Measurements from ENCODE around the gene PSMC3. TPM values are rescaled to one million over a fixed set of nuclear protein-coding genes. Genes with fewer than 3 reads are reported as not detected.

The PSMC3 gene
- polyA plus RNA-seq, 3 donors, result 44.1 to 97.4 (median 89.5) TPM

- no peaks in the 10 kb centered on the region for H3K9me3 Mint-ChIP-seq
- Histone ChIP-seq H3K4me2 (replicated peaks; ENCODE audit: extremely low read depth, low read length, poor library complexity, severe bottlenecking) (no peak overlapping the region), H3K4me3 (replicated peaks in 1 of 3; ENCODE audit: low read depth in 2 of 3, low read length in 3 of 3) (no peak overlapping the region), H3K36me3 (replicated peaks in 1 of 2; ENCODE audit: control insufficient read depth in 1 of 2, insufficient read depth in 2 of 2, low read length in 2 of 2) (no peaks in the 10 kb centered on the region), H2AFZ (ENCODE audit: insufficient read depth, low read depth, low read length, poor library complexity, severe bottlenecking) (no peak overlapping the region), H3K27ac (ENCODE audit: low read depth in 1 of 2, low read length in 2 of 2) (no peak overlapping the region), H3K9me3 (replicated peaks in 1 of 2; ENCODE audit: control insufficient read depth in 1 of 2, insufficient read depth in 1 of 2, low read length in 2 of 2) (no peaks in the 10 kb centered on the region), H3K79me2 (ENCODE audit: insufficient read depth, low read length) (no peaks in the 10 kb centered on the region), H3K4me1 (ENCODE audit: control insufficient read depth in 1 of 2, insufficient read depth in 2 of 2, low read length in 2 of 2) (no peaks in the 10 kb centered on the region), H3K27me3 (ENCODE audit: control insufficient read depth in 2 of 2, insufficient read depth in 2 of 2, low read length in 2 of 2) (no peaks in the 10 kb centered on the region), H4K20me1 (ENCODE audit: insufficient read depth, low read length) (no peaks in the 10 kb centered on the region), H3K9ac (ENCODE audit: insufficient read depth, low read length, poor library complexity, severe bottlenecking) (no peak overlapping the region)
- no peaks in the 10 kb centered on the region for H3K4me1 Mint-ChIP-seq
- TF ChIP-seq, protein P1, sequence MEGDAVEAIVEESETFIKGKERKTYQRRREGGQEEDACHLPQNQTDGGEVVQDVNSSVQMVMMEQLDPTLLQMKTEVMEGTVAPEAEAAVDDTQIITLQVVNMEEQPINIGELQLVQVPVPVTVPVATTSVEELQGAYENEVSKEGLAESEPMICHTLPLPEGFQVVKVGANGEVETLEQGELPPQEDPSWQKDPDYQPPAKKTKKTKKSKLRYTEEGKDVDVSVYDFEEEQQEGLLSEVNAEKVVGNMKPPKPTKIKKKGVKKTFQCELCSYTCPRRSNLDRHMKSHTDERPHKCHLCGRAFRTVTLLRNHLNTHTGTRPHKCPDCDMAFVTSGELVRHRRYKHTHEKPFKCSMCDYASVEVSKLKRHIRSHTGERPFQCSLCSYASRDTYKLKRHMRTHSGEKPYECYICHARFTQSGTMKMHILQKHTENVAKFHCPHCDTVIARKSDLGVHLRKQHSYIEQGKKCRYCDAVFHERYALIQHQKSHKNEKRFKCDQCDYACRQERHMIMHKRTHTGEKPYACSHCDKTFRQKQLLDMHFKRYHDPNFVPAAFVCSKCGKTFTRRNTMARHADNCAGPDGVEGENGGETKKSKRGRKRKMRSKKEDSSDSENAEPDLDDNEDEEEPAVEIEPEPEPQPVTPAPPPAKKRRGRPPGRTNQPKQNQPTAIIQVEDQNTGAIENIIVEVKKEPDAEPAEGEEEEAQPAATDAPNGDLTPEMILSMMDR (IDR thresholded peaks at IDR 0.05), result no peak
- H3K4me3 Mint-ChIP-seq, result no peak overlapping the region
- H3K27me3 Mint-ChIP-seq (ENCODE audit: low read depth in 3 of 3), result peaks cover 0 to 3% (median 0%) of the 10 kb centered on the region in 3 donors
- DNase-seq, result no peak
- intact Hi-C loops (cut with micrococcal nuclease), result no loop called here
- no peaks in the 10 kb centered on the region for H3K36me3 Mint-ChIP-seq
- 91% methylated on average over 11 of the region's 12 CpGs for WGBS (ENCODE audit: insufficient coverage)
- H3K27ac Mint-ChIP-seq, result no peak overlapping the region
Measured at GRCh38 chr11:47443028-47443700, 16.9 kb upstream of the PSMC3 start.

DNA sequence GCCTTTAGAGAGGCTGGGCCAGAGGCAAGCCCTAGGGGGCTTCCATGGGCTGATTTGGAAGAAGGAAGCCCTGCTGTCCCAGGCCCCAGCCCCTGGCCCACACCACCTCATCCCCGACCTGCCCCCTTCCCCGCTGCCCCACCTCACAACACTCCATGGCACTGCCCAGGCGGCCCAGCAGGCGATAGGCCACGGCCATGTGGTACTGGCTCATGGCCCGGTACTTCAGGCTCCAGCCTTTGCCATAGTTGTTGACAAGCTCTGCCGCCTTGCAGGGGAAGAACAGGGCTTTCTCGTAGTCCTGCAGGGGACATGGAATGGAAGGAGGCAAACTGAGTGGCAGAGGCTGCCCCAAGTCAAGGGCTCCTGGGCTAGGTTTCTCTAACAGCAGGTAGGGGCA lies 16.3 kb upstream of the PSMC3 start:
- no peak for DNase-seq
- Histone ChIP-seq H4K20me1 (ENCODE audit: insufficient read depth, low read length) (no peaks in the 10 kb centered on the region), H3K27ac (ENCODE audit: low read depth in 1 of 2, low read length in 2 of 2) (no peak overlapping the region), H3K36me3 (replicated peaks in 1 of 2; ENCODE audit: control insufficient read depth in 1 of 2, insufficient read depth in 2 of 2, low read length in 2 of 2) (no peaks in the 10 kb centered on the region), H3K27me3 (ENCODE audit: control insufficient read depth in 2 of 2, insufficient read depth in 2 of 2, low read length in 2 of 2) (no peaks in the 10 kb centered on the region), H3K4me3 (replicated peaks in 1 of 3; ENCODE audit: low read depth in 2 of 3, low read length in 3 of 3) (no peak overlapping the region), H2AFZ (ENCODE audit: insufficient read depth, low read depth, low read length, poor library complexity, severe bottlenecking) (no peak overlapping the region), H3K9me3 (replicated peaks in 1 of 2; ENCODE audit: control insufficient read depth in 1 of 2, insufficient read depth in 1 of 2, low read length in 2 of 2) (no peaks in the 10 kb centered on the region), H3K9ac (ENCODE audit: insufficient read depth, low read length, poor library complexity, severe bottlenecking) (no peak overlapping the region), H3K4me1 (ENCODE audit: control insufficient read depth in 1 of 2, insufficient read depth in 2 of 2, low read length in 2 of 2) (no peaks in the 10 kb centered on the region), H3K79me2 (ENCODE audit: insufficient read depth, low read length) (no peaks in the 10 kb centered on the region), H3K4me2 (replicated peaks; ENCODE audit: extremely low read depth, low read length, poor library complexity, severe bottlenecking) (no peak overlapping the region)
- Mint-ChIP-seq H3K36me3 (no peaks in the 10 kb centered on the region), H3K27ac (no peak overlapping the region), H3K4me3 (no peak overlapping the region), H3K27me3 (ENCODE audit: low read depth in 3 of 3) (peaks cover 0 to 3% (median 0%) of the 10 kb centered on the region in 3 donors), H3K4me1 (no peaks in the 10 kb centered on the region), H3K9me3 (no peaks in the 10 kb centered on the region)
- intact Hi-C loops (cut with micrococcal nuclease), result no loop called here
- 96% methylated on average over 6 of the region's 8 CpGs for WGBS (ENCODE audit: insufficient coverage)
- TF ChIP-seq, protein P1 (IDR thresholded peaks at IDR 0.05), result no peak
